Effector CD8-positive, alpha-beta T cell (primary cell): ENCODE measurements around the gene PLEKHN1.
A peak's percentile ranks its signal among the peaks of the same experiment; 100 is the strongest.

Source experiments
- DNase-seq: peaks from one replicate; lab custom pipeline; 2025; lab: John Stamatoyannopoulos, UW
- total RNA-seq, 4 experiments: gene quantifications; one replicate each; lab custom pipeline; 2026; lab: John Stamatoyannopoulos, UW

The PLEKHN1 gene, protein sequence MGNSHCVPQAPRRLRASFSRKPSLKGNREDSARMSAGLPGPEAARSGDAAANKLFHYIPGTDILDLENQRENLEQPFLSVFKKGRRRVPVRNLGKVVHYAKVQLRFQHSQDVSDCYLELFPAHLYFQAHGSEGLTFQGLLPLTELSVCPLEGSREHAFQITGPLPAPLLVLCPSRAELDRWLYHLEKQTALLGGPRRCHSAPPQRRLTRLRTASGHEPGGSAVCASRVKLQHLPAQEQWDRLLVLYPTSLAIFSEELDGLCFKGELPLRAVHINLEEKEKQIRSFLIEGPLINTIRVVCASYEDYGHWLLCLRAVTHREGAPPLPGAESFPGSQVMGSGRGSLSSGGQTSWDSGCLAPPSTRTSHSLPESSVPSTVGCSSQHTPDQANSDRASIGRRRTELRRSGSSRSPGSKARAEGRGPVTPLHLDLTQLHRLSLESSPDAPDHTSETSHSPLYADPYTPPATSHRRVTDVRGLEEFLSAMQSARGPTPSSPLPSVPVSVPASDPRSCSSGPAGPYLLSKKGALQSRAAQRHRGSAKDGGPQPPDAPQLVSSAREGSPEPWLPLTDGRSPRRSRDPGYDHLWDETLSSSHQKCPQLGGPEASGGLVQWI
- total RNA-seq, result 3.6 to 6.7 (median 5.2) reads per million in 4 experiments

DNA sequence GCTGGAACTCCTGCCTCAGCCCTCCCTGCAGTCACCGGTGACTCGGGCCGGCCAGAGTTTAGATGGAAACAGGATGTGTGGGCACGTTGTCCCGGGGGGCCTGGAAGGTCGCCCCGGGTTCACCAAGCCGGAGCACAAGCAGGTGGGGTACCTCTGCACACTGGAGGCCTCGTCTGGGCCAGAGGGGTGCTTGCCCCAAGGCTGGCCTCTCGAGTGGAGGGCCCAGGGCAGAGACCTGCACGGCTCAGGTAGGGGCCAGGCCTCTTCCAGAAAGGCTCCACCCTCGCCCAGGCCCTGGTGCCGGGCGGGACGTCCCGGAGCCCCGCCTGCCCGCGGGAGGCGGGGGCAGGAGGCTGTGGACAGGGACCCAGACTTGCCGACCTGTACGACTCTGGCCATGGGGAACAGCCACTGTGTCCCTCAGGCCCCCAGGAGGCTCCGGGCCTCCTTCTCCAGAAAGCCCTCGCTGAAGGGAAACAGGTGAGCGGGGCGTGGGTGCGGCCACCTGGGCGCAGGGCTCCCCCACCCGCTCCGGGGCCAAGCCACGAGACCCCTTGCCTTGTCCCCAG lies at the start of gene PLEKHN1:
Gene PLEKHN1 (plus strand): TSS at position 348 of the 569 bp plus-strand sequence. CDS start 50 bp downstream, at position 398.
- DNase-seq, result no peak

DNA sequence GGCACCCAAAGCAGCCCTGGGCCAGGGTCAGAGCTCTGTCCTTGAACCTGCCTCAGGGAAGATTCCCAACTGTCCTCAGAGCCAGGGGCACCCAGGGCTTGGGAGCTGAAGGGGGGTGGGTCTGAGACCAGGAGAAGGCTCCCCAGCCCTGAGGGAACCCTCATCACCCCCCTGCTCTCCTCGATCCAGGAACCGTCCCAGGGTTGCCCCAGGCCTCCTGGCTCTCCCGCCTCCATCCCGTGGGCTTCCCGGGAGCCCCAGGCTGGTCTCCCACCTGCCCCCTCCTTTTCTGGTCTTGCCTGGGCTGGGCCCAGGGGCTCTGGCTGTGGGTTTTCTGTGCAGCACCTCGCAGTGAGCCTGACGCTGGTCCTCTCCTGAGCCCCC lies 49.2 kb upstream of the PLEKHN1 start:
- DNase-seq, result no peak

GRCh38 chr1:917466-918091 lies 48.7 kb upstream of the PLEKHN1 start:
- DNase-seq, result no peak

- no peak for DNase-seq
Measured at GRCh38 chr1:918353-918752, 47.9 kb upstream of the PLEKHN1 start.

DNA sequence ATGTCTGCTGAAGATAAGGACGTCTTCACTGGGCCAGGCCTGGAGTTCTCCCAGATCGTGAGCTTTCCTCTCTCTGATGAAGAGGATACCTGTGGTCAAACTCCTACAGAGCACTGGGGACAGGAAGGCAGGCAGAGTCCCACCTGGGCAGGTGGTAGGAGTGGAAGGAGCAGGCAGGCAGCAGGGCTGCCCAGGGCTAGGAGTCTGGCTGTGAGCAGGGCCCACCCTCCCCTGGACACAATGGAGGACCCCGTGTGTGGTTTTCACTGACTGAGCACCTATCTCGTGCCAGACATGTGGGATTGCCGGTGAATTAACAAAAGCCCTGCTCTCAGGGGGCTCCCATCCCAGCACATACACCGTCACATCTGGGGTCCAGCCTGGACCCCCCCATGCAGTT lies 47.4 kb upstream of the PLEKHN1 start:
- no peak for DNase-seq

DNA sequence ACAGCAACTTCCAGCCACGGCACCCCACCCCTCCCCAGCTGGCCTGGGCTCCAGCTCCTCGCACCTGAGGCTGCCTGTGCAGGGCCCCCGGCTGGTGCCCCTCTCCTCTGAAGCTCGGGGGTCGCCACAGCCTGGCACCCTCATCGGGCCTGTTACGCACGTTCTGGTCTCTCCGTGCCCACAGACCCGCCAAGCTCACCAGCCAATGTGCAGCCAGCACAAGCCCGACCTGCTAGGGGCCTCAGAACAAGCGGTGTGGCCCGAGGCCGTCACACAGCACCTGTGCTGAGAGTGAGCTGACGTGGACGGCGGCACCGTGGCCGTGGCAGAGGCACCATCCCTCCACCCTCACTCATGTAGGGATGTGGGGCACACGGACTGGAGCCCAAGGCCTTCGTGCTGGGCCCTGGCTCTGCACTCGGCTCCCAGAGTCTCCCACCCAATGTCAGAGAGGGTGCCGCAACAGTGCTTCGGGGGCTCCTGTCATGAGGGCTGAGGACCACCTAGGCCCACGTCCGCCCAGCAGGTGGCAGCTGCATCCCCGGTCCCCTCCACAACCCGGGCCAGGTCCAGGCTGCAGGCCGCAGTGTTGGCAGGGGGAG lies 46.9 kb upstream of the PLEKHN1 start:
- DNase-seq, result no peak

- no peak for DNase-seq
Measured at GRCh38 chr1:920010-920409, 46.3 kb upstream of the PLEKHN1 start.

DNA sequence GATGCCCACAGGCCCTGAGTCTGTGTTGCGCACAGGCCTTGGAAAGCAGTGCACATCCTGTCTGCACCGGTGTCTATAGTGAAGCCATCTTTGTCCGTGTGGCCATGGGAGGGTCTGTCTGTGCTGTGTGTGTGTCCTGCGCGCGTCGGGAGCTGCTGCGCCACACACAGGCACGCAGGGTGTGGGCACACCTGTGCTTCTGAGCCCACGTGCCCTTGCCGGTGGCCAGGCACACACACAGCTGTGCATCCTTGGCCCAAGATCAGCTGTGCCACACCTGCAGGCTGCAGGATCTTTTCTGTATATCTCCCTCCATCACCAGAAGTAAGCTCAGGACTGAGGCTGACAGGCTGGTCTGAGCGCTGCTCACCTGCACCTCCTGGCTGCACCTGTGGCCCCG lies 45.8 kb upstream of the PLEKHN1 start:
- no peak for DNase-seq

GRCh38 chr1:921011-921837 lies 45.1 kb upstream of the PLEKHN1 start:
- no peak for DNase-seq

- peak; percentile 23 for DNase-seq
Measured at GRCh38 chr1:923131-923990, 42.9 kb upstream of the PLEKHN1 start, which contains the start of gene SAMD11. TSS of gene SAMD11 (plus strand) at chr1:923923. CDS start at chr1:924432, 509 bp downstream.

DNA sequence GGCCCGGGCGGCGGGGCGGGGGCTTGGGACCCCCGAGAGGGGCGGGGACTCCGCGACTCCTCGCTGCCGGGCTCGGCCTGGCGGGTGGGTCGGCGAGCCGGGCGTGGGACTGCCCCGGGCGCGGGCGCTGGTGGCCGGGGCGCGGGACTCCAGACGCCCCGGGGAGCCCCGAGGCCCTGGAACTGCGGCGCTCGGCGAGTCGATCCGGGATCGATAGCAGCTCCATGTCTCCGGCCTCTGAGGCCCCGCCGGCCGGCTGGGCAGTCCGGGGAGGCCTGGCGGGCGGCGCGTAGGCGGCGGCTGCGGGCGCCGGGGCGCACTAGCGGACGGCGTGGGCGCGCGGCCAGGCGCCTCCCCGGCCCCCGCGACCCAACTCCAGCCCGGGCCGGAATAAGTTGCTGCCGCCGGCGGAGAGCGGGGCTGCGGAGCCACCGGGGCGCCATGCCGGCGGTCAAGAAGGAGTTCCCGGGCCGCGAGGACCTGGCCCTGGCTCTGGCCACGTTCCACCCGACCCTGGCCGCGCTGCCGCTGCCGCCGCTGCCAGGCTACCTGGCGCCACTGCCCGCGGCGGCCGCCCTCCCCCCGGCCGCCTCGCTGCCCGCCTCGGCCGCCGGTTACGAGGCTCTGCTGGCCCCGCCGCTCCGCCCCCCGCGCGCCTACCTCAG lies 42.2 kb upstream of the PLEKHN1 start:
- no peak for DNase-seq

DNA sequence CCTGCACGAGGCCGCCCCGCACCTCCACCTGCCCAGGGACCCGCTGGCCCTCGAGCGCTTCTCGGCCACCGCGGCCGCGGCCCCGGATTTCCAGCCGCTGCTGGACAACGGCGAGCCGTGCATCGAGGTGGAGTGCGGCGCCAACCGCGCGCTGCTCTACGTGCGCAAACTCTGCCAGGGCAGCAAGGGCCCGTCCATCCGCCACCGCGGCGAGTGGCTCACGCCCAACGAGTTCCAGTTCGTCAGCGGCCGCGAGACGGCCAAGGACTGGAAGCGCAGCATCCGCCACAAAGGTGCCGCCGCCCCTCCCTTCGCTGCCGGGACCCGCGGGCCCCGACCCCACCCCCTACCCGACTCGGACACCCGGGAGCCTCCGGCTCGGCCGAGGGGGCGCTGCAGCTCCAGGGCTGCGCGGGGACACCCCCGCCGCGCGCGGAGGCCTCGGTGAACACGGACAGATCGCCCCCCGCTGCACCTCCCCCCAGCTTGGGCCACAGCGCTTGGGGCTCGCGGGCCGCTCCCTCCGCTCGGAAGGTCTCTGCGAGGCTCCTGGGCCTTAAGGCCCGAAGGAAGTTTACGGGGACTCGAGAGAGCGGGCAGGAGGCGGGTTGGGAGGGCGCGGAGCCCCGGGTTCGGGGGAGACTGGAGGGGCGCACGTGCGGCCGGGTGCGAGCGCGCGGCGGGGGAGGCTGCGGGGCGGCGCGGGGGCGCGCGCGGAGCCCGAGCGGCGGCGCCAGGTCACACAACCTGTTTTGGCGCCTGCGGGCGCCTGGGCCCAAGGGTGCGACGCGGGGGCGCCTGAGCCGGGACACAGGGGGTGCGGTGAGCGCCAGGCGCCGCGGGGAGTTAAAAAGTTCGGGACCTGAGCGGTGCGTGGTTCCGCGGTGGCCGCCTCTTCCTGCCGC lies 41.4 kb upstream of the PLEKHN1 start:
- DNase-seq, result no peak

DNA sequence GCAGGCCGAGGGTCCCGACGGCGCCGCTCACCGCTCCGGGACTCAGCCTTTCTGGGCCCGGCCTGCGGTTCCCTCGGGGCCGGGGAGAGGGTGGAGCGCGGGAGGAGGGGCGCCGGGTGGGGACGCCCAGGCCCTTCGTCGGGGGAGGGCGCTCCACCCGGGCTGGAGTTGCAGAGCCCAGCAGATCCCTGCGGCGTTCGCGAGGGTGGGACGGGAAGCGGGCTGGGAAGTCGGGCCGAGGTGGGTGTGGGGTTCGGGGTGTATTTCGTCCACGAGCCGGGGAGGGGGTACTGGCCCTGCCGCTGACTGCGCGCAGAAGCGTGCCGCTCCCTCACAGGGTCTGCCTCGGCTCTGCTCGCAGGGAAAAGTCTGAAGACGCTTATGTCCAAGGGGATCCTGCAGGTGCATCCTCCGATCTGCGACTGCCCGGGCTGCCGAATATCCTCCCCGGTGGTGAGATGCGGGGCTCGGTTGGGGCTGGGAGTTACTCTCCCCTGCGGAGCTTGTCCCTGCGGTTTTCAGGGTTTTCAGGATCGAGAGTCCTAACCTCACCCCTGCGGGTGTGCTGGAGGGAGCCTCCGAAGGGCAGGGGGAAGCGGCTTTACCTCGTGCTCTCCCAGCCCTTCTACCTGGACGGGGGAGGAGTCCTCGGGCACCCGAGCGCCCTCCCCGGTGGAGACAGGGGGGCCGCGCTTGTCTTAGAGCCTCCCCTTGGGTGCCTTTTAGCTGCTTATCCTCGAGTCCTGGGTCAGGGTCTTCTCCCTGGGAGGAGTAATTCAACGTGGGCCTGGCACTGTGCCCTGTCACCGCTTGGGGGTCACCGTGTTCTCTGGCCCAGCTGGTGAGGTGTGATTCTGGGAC lies 40.5 kb upstream of the PLEKHN1 start:
- no peak for DNase-seq

GRCh38 chr1:927234-927633 lies 39.0 kb upstream of the PLEKHN1 start:
- DNase-seq, result no peak

GRCh38 chr1:927748-928147 lies 38.5 kb upstream of the PLEKHN1 start:
- no peak for DNase-seq

GRCh38 chr1:928825-929661 lies 37.2 kb upstream of the PLEKHN1 start:
- no peak for DNase-seq
